ENCODE data around the gene FGFR2.

FGFR2 gene

DNA sequence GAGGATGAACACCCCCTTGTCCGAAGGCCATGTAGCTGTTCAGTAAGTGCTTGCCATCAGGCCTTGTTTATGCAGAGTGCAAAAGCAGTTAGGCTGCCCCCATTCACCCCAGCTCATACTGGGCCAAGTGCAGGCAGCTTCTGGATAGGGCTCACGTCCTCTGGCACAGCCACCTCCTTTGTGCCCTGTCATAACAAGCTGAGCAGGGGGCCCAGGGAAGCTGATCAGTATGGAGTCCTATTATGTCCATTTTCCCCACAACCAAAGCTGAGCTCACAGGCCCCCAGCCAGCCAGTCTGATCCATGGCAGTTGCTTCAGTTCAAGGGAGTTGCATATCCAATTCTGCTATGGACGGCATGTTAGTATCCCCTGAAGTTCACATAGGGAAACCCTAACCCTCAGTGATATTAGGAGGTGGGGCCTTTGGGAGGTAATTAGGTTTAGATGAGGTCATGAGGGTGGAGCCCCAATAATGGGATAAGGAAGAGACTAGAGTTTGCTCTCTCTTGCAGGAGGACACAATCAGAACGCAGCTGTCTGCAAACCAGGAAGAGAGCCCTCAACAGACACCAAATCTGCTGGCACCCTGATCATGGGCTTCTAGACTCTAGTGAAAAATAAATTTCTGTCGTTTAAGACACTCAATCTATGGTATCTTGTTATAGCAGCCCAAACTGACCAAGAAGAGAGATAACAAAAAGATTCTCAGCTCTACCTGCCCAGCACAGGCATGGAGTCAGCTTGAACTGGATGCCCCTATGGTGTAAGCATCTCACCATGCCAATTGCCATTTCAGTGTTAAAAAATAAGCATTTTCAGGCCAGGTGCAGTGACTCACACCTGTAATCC lies 155.9 kb downstream of the FGFR2 start:
- no peak for DNase-seq

GRCh38 chr10:121440461-121440860 lies 157.8 kb downstream of the FGFR2 start:
- DNase-seq: no peak

GRCh38 chr10:121438333-121438732 lies 159.9 kb downstream of the FGFR2 start:
- DNase-seq: no peak

DNA sequence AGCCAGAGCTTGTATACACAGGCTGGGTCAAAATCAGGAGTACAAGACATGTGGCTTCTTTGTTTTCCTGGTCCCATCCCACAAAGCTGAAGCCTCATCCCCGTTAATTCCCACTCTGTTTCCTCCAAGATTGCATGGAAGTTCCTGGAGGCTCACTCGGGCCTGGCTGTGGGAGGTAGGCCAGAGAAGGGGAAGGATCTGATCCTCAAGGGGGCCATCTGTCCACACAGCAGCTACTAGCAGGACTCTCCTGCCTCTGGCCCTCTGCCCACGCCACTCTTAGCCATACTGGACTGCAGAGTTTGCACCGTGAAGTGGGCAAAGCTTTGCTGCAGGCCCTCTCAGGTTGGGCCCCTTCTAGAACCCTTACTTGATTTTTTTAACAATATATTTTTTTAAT lies 160.6 kb downstream of the FGFR2 start:
- no peak for DNase-seq

GRCh38 chr10:121436630-121437341 lies 161.5 kb downstream of the FGFR2 start:
- DNase-seq: no peak

- no peak for DNase-seq
These were observed 162.0 kb downstream of the FGFR2 start for GRCh38 chr10:121436281-121436629.

- DNase-seq: no peak
These were observed 163.0 kb downstream of the FGFR2 start for GRCh38 chr10:121435099-121435875.

DNA sequence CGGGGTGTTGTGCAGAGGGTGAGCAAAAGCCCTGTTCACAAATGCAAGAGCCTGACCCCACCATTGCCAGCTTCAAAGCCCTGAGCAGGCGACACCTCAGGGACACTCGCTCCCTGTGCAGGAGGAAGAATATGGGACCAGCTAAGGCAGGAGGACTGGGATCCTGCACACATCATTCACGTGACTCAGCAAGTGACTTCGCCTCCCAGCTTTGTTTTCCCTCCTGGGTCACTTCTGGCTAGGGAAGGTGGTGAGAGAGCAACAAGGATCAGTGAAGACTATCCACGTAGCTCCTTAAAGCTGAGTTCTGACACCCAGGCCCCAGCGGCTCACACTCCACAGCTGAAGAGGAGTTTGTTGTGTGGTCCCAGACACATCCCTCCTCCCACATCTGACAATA lies 164.3 kb downstream of the FGFR2 start:
- no peak for DNase-seq

DNA sequence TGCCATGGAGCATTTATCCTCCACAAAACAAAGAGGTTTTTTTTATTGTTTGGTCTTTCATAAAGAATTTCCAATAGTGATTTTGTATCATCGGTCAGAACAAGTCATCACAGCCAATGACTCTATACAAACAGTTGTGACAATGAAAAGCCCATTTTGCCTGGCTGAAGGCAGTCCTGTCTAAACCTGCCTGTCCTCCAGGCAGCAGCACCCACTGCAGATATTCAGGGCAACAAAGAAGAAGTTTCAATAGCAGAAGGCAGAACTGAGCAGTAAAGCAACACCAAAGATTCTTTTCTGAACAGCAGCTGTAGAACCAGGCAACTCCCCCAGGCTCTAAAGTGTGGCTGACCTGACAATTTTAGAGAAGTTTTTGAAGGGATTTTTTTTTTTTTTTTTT lies 169.4 kb downstream of the FGFR2 start:
- DNase-seq: no peak

Measured in Kasumi-1 (cell line).